Bone marrow (tissue), 2 donors: ENCODE measurements around the gene EPHA2.
"Not testable (repeated sequence)": the region's sequence is repeated elsewhere in the genome, so short reads cannot be mapped to it uniquely, and the experiment has no call there.

Source experiments
- DNase-seq, 2 donors: peaks; one replicate each; lab custom pipeline; 2025; lab: John Stamatoyannopoulos, UW

EPHA2 gene

GRCh38 chr1:16119504-16119903, 36.4 kb downstream of the EPHA2 start:
- DNase-seq = no peak

- DNase-seq = no peak
These were observed 37.2 kb downstream of the EPHA2 start for GRCh38 chr1:16118706-16119105.

DNA sequence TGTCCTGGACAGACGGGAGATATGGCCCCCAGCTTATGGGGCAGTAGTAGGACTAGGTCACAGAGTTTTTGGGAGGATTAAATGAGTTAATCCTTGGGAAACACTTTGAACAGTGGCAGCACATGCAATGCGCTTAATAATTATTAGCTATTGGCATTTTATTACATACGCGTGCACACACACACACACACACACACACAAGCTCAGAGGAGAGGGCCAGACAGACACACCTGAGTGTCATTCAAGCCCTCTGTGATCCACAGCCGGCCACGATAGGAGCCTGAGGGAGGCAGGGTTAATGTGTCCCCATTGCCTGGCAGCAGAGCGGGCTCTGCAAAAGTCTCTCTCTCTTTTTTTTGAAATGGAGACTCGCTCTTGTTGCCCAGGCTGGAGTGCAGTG, 37.9 kb downstream of the EPHA2 start:
- DNase-seq = no peak

DNA sequence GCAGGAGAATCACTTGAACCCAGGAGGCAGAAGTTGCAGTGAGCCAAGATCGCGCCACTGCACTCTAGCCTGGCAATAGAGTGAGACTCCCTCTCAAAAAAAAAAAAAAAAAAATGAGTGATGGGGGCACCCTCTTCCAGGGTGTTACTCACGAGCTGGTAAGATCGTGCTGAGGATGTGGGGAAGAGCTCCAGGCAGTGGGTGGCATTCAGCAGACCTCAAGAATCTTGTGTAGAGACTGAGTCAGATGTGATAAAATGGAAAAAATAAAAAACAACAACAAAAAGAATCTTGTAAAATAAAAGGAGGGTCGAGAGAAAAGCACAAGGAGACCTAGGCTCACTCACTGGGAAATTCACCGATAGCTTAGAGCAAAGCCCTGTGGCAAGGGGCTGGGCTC, 38.5 kb downstream of the EPHA2 start:
- DNase-seq = no peak

DNA sequence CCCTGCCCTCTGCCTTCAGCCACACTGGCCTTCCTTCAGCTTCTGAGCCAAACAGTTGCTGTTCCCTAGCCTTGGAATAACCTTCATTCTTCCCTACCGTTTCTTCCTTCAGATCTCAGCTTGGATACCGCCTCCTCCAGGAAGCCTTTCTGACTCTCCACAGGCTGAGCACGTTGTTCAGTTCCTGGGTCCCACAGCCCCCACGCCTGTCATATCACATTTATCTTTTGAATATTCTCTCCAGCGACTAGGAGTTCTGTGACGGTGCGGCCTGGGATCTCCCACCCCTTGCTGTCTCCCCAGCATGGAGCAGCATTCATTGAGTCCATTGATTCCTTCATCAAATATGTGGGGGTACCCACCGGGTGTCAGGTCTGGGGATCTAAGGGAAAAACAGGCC, 39.2 kb downstream of the EPHA2 start:
- no peak for DNase-seq

DNA sequence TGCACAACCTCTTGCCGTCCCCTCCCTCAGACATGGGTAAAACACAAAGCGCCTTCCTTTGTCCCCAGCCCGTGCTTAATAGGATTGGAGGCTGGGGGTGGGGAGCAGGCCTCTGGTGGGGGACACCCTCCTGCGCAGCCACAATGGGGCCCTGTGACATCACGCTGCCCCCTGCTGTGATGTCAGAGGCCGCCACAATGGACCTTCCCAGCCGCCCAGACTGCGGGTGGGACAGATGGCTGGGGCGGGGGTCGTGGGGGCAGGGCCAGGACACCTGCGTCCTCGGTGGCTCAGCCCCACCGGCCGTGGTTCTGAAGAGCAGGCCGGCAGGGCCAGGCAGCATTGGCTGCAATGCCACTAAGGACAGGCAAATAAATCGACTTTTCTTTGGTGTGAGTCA, 39.9 kb downstream of the EPHA2 start:
- DNase-seq = no peak

- no peak for DNase-seq
These were observed 40.3 kb downstream of the EPHA2 start for GRCh38 chr1:16115468-16115983.

DNA sequence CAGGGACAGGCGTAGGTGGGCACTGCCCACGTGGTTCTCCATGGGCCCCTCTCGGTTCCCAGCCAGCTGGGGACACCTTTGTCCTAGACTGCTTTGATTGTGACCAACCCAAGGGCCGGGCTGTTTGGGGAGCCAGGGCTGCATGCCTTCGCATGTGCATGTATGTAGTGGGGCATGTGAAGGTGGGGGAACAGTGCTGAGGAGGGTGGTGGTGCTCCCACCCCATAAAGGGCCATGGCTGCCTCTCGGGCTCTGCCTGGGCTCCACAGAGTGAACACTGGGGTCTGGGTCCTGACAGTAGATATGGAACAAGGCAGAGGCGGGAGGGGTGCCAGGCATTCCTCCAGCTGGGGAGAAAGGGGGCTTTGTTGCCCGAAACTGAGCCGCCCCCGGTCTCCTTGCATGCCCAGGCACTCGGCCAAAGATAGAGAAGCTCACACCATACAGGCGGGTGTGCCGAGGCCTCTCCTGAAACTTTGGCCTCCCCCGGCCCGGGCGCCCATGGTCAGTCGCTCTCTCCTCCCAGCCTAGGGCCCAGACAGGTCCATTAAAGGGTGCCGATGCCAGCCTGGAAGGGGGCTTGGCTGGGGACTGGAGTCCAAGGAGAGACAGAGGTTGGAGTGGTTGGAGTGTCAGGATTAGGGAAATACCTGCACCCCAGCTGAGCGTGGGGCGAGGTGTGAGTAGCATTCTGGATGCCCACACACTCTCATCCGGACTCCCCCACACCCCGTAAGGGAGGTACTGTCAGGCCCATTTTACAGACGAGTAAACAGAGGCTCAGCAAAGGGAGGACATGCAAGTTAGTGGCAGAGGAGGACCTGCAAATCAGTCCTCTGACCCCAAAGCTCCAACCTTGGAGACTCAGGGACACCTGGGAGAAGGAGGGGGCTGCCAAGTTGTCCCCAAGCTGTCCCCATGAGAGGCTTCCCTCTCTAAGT, 41.1 kb downstream of the EPHA2 start:
- no peak for DNase-seq

DNA sequence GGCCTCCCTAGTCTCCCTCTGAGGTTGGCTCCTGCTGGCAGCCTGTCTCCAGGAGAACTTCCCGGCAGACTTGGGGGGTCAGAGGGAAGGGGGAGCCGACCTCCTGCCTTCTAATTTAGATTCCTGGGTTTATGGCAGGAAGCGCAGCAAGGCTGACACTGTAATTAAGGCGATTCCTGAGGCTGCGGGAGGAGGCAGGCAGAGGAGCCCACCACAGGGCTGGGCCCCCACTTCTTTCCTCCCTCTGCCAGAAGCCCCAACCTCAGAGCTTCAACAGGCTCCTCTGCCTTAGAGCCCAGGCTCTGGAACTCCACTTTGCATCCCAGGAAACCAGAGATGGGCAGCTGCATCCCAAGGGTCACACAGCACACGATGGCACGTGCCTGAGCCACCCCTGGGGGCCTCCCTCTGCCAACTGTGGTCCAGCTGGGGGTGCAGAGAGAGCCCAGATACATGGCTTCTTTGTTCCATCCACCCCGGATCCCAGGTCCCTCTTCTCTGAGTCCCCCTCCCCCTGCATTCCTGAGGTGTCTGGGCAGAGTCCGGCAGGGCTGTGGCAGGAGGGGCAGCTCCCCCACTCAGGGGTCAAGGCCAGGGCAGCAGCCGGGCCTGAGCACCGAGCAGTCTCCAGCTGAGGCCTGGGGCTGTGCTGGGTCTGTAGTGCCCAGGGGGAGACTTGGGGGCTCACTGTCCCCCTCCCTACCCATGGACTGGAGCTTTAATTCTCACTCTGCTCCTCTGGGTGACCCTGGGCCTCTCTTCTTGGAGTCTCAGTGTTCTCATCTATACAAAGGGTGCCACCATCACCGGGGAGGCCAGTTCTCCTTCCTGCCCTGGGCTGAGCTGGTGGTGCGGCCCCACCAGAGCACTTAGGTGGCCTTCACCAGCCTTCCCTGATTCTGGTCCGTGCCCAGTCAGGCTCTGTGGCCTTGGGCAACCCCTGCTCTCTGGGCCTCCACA, 43.0 kb downstream of the EPHA2 start:
- no peak for DNase-seq

DNA sequence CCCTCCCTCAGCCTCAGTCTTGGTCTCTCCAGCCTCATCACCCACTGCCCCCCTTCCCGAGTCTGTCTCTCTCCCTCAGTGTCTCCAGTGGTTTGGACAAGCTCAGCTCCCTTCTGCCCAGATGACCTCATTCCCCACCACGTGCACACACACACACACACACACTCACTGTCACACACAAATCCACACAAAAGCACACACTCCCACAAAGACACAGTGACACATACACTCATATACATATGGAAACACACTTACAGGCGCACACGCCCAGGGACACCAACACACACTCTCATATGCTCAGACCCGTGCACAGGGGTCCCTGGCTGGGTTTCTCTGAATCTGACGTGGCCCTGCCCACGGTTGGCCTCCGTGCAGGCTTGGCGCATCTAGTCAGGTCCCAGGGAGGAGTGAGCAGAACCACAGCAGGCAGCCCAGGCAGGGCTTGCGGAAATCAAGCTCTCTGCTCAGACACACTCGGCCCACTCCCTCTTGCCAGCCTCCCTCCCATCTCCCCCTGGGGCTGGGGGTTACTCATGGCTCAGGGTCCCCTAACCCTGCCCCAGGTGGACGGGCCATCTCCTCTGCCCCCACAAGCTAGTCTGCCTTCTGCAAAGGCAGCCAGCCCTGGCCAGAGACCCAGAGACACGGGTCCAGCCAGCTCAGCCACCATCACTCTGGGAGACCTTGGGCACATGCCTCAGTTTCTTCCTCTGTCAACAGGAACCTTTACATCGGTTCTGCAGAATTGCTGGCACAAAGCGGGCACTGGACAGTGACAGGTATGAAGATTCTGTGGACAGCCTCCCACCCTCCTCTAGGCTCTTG, 43.9 kb downstream of the EPHA2 start:
- no peak for DNase-seq

GRCh38 chr1:16110884-16111283, 45.0 kb downstream of the EPHA2 start:
- no peak for DNase-seq

DNA sequence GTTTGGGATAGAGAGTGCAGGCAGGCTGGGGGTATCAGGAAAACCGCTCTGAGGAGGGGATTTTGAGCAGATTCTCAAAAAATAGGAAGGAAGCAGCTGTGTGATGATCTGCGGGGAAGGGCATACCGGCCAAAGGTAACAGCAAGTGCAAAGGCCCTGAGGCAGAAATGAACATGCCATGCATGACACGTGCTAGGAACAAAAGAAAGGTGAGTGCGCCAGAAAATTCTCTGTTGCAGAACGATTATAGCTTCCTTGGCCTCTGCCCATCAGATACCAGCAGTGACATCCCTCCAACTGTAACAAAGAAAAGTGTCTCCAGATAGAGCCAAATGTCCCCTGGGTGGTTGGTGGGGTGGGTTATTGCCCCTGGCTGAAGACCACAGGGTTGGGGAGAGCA, 45.4 kb downstream of the EPHA2 start:
- no peak for DNase-seq

DNA sequence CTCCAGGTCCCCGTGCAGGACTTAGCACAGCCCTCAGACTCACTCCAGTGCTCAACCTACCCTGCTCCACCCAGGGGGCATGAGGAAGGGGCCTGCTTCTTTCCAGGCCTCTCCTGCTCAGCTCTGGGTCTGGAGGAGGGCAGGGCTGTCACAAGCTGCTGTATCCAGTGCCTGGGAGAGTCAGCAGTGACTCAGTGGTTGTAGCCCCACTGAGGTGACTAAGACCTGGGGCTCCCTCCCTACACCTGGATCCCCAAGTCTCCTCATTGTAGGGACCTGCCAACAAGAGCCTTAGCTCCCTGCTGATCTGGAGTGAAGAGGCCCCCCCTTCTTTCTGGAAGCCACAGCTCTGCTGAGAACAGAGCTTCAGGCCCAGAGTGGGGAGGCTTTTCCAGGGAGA, 46.3 kb downstream of the EPHA2 start:
- no peak for DNase-seq

DNA sequence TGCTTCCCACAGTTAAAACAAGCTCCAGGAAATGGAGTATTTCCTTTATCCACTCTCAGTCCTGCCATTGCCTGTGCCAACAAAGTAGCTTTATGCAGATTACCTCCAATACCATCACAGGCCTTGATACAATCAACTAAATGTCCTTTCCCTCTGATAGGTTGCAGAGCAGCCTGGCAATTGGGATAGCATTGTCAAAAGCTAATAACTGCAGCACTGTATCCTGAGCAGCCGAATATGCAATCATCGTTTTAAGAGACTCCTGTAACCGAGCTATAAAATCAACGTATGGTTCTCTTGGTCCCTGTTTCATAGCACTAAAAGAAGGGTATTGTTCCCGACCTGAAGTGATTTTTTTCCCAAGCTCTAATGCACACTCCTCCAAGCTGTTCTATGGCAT, 48.8 kb downstream of the EPHA2 start:
- DNase-seq = not testable (repeated sequence)

- DNase-seq = no peak
These were observed 54.2 kb downstream of the EPHA2 start for GRCh38 chr1:16101623-16102022.

- no peak for DNase-seq
These were observed 56.5 kb downstream of the EPHA2 start for GRCh38 chr1:16099412-16099811.

DNA sequence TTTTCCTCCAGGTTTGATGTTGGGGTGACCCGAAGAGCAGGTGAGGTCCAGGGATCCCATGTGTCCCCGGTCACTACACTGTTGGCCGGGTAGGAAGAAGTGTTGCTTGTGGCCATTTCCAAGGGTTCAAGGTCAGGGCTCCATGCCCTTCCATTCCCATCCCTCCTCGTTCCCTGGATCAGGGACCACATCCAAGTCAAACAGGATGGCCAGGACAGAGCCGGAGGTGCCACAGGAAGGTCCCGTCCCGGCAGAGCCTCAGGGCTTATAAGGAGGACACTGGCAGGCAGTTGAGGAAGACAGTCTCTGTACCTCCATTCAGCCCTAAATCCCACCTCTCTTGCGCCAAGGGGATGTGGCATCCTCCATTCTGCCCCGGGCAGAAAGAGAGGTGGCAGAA, 60.4 kb downstream of the EPHA2 start:
- no peak for DNase-seq

DNA sequence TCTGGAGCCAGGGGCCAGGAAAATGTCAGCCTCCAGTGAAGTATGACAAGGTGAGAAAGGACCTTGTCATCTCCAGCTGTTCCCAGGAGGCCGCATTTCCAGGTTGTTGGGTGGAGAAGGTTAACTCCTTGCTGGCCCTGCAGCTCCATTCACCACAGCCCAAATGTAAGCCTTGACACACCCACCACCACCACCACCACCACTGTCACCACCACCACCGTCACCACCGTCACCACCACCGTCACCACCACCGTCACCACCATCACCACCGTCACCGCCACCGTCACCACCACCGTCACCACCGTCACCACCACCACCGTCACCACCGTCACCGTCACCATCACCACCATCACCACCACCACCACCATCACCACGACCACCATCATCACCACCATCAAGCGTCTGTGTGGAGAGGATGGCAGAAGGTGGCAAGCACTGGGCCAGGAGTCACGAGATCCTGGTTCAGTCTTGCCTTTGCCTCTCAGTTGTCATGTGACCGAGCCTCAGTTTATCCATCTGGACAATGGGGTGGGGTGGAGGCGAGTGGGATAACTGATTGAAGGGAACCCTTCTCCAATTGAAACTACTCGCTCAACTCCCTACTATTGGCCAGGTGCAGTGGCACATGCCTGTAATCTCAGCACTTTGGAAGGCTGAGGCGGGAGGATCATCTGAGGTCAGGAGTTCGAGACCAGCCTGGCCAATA, 61.3 kb downstream of the EPHA2 start:
- no peak for DNase-seq

GRCh38 chr1:16093611-16094010, 62.3 kb downstream of the EPHA2 start:
- no peak for DNase-seq

DNA sequence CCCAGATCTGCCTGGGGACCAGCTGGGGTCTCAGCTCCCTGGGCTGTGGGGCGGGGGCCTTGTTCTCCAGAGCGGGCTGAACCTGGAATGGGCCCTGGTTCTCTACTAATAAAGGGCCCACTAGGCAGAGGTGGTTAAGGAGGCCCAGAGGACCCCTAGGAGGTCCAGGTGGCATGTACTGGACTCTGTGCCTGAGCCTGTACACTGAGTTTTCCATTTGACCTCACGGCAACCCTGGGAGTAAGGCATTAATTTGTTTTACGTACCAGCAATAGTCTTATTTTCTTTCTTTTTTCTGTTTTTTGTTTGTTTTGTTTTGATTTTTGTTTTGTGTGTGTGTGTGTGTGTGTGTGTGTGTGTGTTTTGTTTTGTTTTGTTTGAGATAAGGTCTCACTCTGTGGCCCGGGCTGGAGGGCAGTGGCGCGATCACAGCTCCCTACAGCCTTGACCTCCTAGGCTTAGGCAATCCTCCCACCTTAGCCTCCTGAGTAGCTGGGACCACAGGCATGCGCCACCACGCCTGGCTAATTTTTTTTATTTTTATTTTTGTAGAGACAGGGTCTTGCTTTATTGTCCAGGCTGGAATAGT, 62.9 kb downstream of the EPHA2 start:
- DNase-seq = no peak
